HCT116 (cell line): Measurements from ENCODE around the gene ATP5F1A. TPM values are rescaled to one million over a fixed set of nuclear protein-coding genes. Genes with fewer than 3 reads are reported as not detected.

Experiments
- ATAC-seq: fragments of 200-7000 bp; cut with Tn5 transposase; 2 replicates; pipeline ENCODE4 v1.9.1; 2020; ENCODE audit warnings: mild to moderate bottlenecking, moderate library complexity
- BruUV-seq: library from RNA; stranded (reverse); fragments of 400-500 nt; replicated peaks from 2 replicates; lab custom pipeline; 2021; lab: Mats Ljungman, UMichigan
- CTCF ChIA-PET: fragments of 300-600 bp; sonication (Branson Sonifier 250); formaldehyde crosslinking; loops from one replicate; lab custom pipeline; 2021; ENCODE audit warnings: antibody characterized with exemption; lab: Charles Lee
- POLR2A ChIA-PET: fragments of 300-600, 350-600 bp; sonication (Branson Sonifier 250); formaldehyde crosslinking; loops from one replicate; lab custom pipeline; 2021; ENCODE audit warnings: antibody characterized with exemption; lab: Charles Lee
- RAD21 ChIA-PET, 2 experiments: fragments of 300-600 bp; sonication (Branson Sonifier 250); formaldehyde crosslinking; loops; one replicate each; lab custom pipeline; 2023; ENCODE audit warnings: low total read pairs in 2 of 2; ENCODE audit not compliant: uncharacterized antibody in 2 of 2, unreplicated experiment in 2 of 2, low non-redundant PET in 1 of 2; lab: Charles Lee
- DNase-seq: peaks from one replicate; pipeline ENCODE4 v3.0.0-alpha.2; 2010; ENCODE audit warnings: low read depth, low spot score
- H2AFZ ChIP-seq: fragments of 200-600 bp; shearing (Covaris generic), sonication (generic); 2 replicates; pipeline ENCODE4 v1.6.1; 2017; ENCODE audit warnings: low read depth, mixed run types, mixed read lengths, antibody characterized with exemption, low read length; ENCODE audit not compliant: poor library complexity, severe bottlenecking
- H3K27ac ChIP-seq: 2 replicates; pipeline ENCODE4 v1.5.1; 2012; ENCODE audit warnings: low read depth, low read length
- H3K27me3 ChIP-seq: fragments of 200-600 bp; sonication (generic); 2 replicates; pipeline ENCODE4 v1.6.1; 2016; ENCODE audit warnings: mixed run types, low read length, mixed read lengths; ENCODE audit not compliant: insufficient read depth
- H3K36me3 ChIP-seq, 2 experiments: fragments of 200-500 bp in 1 of 2; fragments of 200-600 bp in 1 of 2; sonication (Bioruptor generic) in 1 of 2; sonication (generic) in 1 of 2; 2 replicates each; pipeline versions ENCODE4 v1.5.1 to v1.6.1; 2014 to 2016; ENCODE audit warnings: low read length in 2 of 2, inconsistent platforms in 1 of 2, mixed read lengths in 1 of 2, mixed run types in 1 of 2; ENCODE audit not compliant: insufficient read depth in 2 of 2, control insufficient read depth in 1 of 2
- H3K4me1 ChIP-seq, 2 experiments: fragments of 200-600 bp in 1 of 2; sonication (generic) in 1 of 2; 2 replicates each; pipeline versions ENCODE4 v1.5.1 to v1.6.1; 2012 to 2017; ENCODE audit warnings: low read length in 2 of 2, inconsistent platforms in 1 of 2, mild to moderate bottlenecking in 1 of 2, mixed read lengths in 1 of 2, mixed run types in 1 of 2, moderate library complexity in 1 of 2; ENCODE audit not compliant: insufficient read depth in 2 of 2, control insufficient read depth in 1 of 2
- H3K4me2 ChIP-seq: fragments of 200-600 bp; sonication (generic); 2 replicates; pipeline ENCODE4 v1.6.1; 2017; ENCODE audit warnings: mixed run types, low read length, mixed read lengths
- H3K4me3 ChIP-seq, 2 experiments: fragments of 200-600 bp in 1 of 2; sonication (generic) in 1 of 2; replicated peaks in 1 of 2; 2 replicates each; pipeline ENCODE4 v1.5.1; 2011 to 2016; ENCODE audit warnings: low read length in 2 of 2, control low read depth in 1 of 2, low read depth in 1 of 2, mild to moderate bottlenecking in 1 of 2, mixed read lengths in 1 of 2, mixed run types in 1 of 2
- H3K79me2 ChIP-seq: fragments of 200-600 bp; sonication (generic); 2 replicates; pipeline ENCODE4 v1.6.1; 2017; ENCODE audit warnings: mild to moderate bottlenecking, mixed run types, low read length, moderate library complexity, mixed read lengths; ENCODE audit not compliant: insufficient read depth
- H3K9ac ChIP-seq: fragments of 200-600 bp; sonication (generic); 2 replicates; pipeline ENCODE4 v1.6.1; 2016; ENCODE audit warnings: low read length, mixed read lengths
- H3K9me2 ChIP-seq: fragments of 200-600 bp; sonication (generic), shearing (Covaris generic); 2 replicates; pipeline ENCODE4 v1.6.1; 2017; ENCODE audit warnings: mixed run types, mild to moderate bottlenecking, moderate library complexity; ENCODE audit not compliant: insufficient read depth
- H3K9me3 ChIP-seq, 2 experiments: fragments of 200-500 bp in 1 of 2; fragments of 200-600 bp in 1 of 2; sonication (Bioruptor generic) in 1 of 2; sonication (generic) in 1 of 2; 2 replicates each; pipeline ENCODE4 v1.6.1; 2014 to 2017; ENCODE audit warnings: low read length in 2 of 2, mixed read lengths in 2 of 2, inconsistent platforms in 1 of 2, low read depth in 1 of 2, mild to moderate bottlenecking in 1 of 2, mixed run types in 1 of 2, moderate library complexity in 1 of 2; ENCODE audit not compliant: control insufficient read depth in 1 of 2, insufficient read depth in 1 of 2
- H4K20me1 ChIP-seq: fragments of 200-600 bp; sonication (generic), shearing (Covaris generic); 2 replicates; pipeline ENCODE4 v1.6.1; 2017; ENCODE audit warnings: mixed run types, mild to moderate bottlenecking, moderate library complexity; ENCODE audit not compliant: insufficient read depth
- CEBPB ChIP-seq: IDR thresholded peaks from 2 replicates; pipeline ENCODE4 v1.6.1; 2012; ENCODE audit warnings: low read depth
- EZH2phosphoT487 ChIP-seq: fragments of 200-600 bp; IDR thresholded peaks from 2 replicates; pipeline ENCODE4 v1.6.1; 2018; ENCODE audit warnings: antibody characterized with exemption, borderline replicate concordance
- POLR2A ChIP-seq: IDR thresholded peaks from 2 replicates; pipeline ENCODE4 v1.7.0; 2011; ENCODE audit warnings: borderline replicate concordance; ENCODE audit not compliant: insufficient read depth, insufficient read length; ENCODE audit errors: extremely low read depth
- RAD21 ChIP-seq: IDR thresholded peaks from 2 replicates; pipeline ENCODE4 v1.6.1; 2012; ENCODE audit warnings: low read depth, mild to moderate bottlenecking
- SP1 ChIP-seq: IDR thresholded peaks from 2 replicates; pipeline ENCODE4 v1.6.1; 2012; ENCODE audit warnings: low read depth
- ZFX ChIP-seq: fragments of 450-650 bp; IDR thresholded peaks from 2 replicates; pipeline ENCODE4 v1.6.1; 2017
- intact Hi-C: fragments of 100-400 bp; cut with micrococcal nuclease; formaldehyde crosslinking; loops from 2 replicates; pipeline ENCODE4 v1.10.0; 2022
- total RNA-seq: library from RNA; stranded (reverse); gene quantifications from one replicate; pipeline ENCODE4 v1.2.1, GENCODE V29; 2021; ENCODE audit not compliant: unreplicated experiment
- TF ChIP-seq, protein P1 (sequence below): IDR thresholded peaks from 2 replicates; pipeline ENCODE4 v1.6.1; 2011; ENCODE audit warnings: mild to moderate bottlenecking, low read length, moderate library complexity; ENCODE audit not compliant: insufficient replicate concordance; ENCODE audit errors: extremely low read depth

The ATP5F1A gene
- total RNA-seq, 1 experiment from 2014 or later, result 563 TPM

- Histone ChIP-seq H3K9me2 (no peaks in the 10 kb centered on the region), H3K4me1 (peaks cover 18 to 47% of the 10 kb centered on the region in 2 experiments), H3K9me3 (no peaks in the 10 kb centered on the region), H3K36me3 (no peaks in the 10 kb centered on the region), H3K4me3 (peak overlapping the region; percentile 74 to 78), H3K27me3 (no peaks in the 10 kb centered on the region), H3K27ac (peak overlapping the region; percentile 61; the same call in 1 of the 2 replicates), H3K4me2 (peak overlapping the region; percentile 82), H4K20me1 (no peaks in the 10 kb centered on the region), H3K9ac (peak overlapping the region; percentile 76), H2AFZ (no peak overlapping the region), H3K79me2 (peaks cover 19% of the 10 kb centered on the region; the same call in 1 of the 2 replicates)
- ChIA-PET POLR2A (interaction anchor here (1.1 kb wide), 1 partner anchor 9 kb away, joined by 3 read pairs; no protein-coding TSS in a partner anchor), RAD21 (no interaction called here), CTCF (no interaction called here)
- no TSS peak for BruUV-seq
- no peak for DNase-seq
- intact Hi-C loops, result loop anchor here (5.0 kb wide), 1 partner anchor 144 kb away; no protein-coding TSS in a partner anchor
- peak; percentile 1; the same call in 1 of the 2 replicates for ATAC-seq
- TF ChIP-seq EZH2phosphoT487 (no peak), ZFX (no peak), POLR2A (no peak), CEBPB (no peak), SP1 (no peak), RAD21 (no peak)
- TF ChIP-seq, protein P1, sequence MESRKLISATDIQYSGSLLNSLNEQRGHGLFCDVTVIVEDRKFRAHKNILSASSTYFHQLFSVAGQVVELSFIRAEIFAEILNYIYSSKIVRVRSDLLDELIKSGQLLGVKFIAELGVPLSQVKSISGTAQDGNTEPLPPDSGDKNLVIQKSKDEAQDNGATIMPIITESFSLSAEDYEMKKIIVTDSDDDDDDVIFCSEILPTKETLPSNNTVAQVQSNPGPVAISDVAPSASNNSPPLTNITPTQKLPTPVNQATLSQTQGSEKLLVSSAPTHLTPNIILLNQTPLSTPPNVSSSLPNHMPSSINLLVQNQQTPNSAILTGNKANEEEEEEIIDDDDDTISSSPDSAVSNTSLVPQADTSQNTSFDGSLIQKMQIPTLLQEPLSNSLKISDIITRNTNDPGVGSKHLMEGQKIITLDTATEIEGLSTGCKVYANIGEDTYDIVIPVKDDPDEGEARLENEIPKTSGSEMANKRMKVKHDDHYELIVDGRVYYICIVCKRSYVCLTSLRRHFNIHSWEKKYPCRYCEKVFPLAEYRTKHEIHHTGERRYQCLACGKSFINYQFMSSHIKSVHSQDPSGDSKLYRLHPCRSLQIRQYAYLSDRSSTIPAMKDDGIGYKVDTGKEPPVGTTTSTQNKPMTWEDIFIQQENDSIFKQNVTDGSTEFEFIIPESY, result no peak
- TF ChIP-seq, all 23 proteins: peak for 0
Observed at GRCh38 chr18:46070815-46071652, 27.1 kb downstream of the ATP5F1A start.
